Parathyroid adenoma (tissue), 2 donors: Measurements from ENCODE around the gene USP22.

ENCODE experiments used
- H2AFZ ChIP-seq: fragments of 300-600 bp; sonication (generic); one replicate; pipeline ENCODE4 v1.7.0; 2017; ENCODE audit warnings: antibody characterized with exemption, mild to moderate bottlenecking
- H3K27ac ChIP-seq: fragments of 300-600 bp; sonication (generic); one replicate; pipeline ENCODE4 v1.7.0; 2017
- H3K27me3 ChIP-seq: fragments of 300-600 bp; sonication (generic); one replicate; pipeline ENCODE4 v1.7.0; 2017; ENCODE audit warnings: low read length; ENCODE audit not compliant: control insufficient read depth, insufficient read depth
- H3K36me3 ChIP-seq: fragments of 300-600 bp; sonication (generic); one replicate; pipeline ENCODE4 v1.7.0; 2017; ENCODE audit warnings: low read length; ENCODE audit not compliant: control insufficient read depth, insufficient read depth
- H3K4me1 ChIP-seq: fragments of 300-600 bp; sonication (generic); one replicate; pipeline ENCODE4 v1.7.0; 2017; ENCODE audit warnings: control low read depth
- H3K4me2 ChIP-seq: fragments of 300-600 bp; sonication (generic); one replicate; pipeline ENCODE4 v1.7.0; 2017; ENCODE audit warnings: low read length
- H3K4me3 ChIP-seq: fragments of 300-600 bp; sonication (generic); one replicate; pipeline ENCODE4 v1.7.0; 2017; ENCODE audit warnings: low read depth, low read length
- H3K79me2 ChIP-seq: fragments of 300-600 bp; sonication (generic); one replicate; pipeline ENCODE4 v1.7.0; 2017; ENCODE audit warnings: control low read depth
- H3K9ac ChIP-seq: fragments of 300-600 bp; sonication (generic); one replicate; pipeline ENCODE4 v1.7.0; 2017; ENCODE audit warnings: mild to moderate bottlenecking
- H3K9me3 ChIP-seq: fragments of 300-600 bp; sonication (generic); one replicate; pipeline ENCODE4 v1.7.0; 2017; ENCODE audit warnings: low read length; ENCODE audit not compliant: control insufficient read depth
- CTCF ChIP-seq: fragments of 300-600 bp; sonication (generic); IDR thresholded peaks from one replicate; pipeline ENCODE4 v1.7.0; 2017; ENCODE audit warnings: antibody characterized with exemption, mild to moderate bottlenecking
- donor health status: primary hyperparathyroidism.

USP22 gene

GRCh38 chr17:20992416-20992815 lies 50.4 kb downstream of the USP22 start:
- Histone ChIP-seq H3K9ac (no peak overlapping the region), H3K27ac (no peak overlapping the region), H3K4me2 (no peak overlapping the region), H3K27me3 (no peaks in the 10 kb centered on the region), H3K79me2 (no peaks in the 10 kb centered on the region), H3K36me3 (no peaks in the 10 kb centered on the region), H3K9me3 (no peaks in the 10 kb centered on the region), H3K4me3 (no peak overlapping the region), H3K4me1 (no peaks in the 10 kb centered on the region), H2AFZ (no peak overlapping the region)
- no peak for TF ChIP-seq CTCF

GRCh38 chr17:20991276-20992037 lies 51.4 kb downstream of the USP22 start:
- Histone ChIP-seq H3K9me3 (no peaks in the 10 kb centered on the region), H3K4me1 (no peaks in the 10 kb centered on the region), H3K4me2 (no peak overlapping the region), H2AFZ (no peak overlapping the region), H3K36me3 (no peaks in the 10 kb centered on the region), H3K79me2 (no peaks in the 10 kb centered on the region), H3K27me3 (no peaks in the 10 kb centered on the region), H3K27ac (no peak overlapping the region), H3K9ac (no peak overlapping the region), H3K4me3 (no peak overlapping the region)
- no peak for TF ChIP-seq CTCF

GRCh38 chr17:20989991-20990855 lies 52.6 kb downstream of the USP22 start:
- TF ChIP-seq CTCF: no peak
- Histone ChIP-seq H3K27me3 (no peaks in the 10 kb centered on the region), H3K79me2 (no peaks in the 10 kb centered on the region)

GRCh38 chr17:20989481-20989880 lies 53.3 kb downstream of the USP22 start:
- Histone ChIP-seq H3K4me3 (no peak overlapping the region), H3K27ac (no peak overlapping the region), H3K79me2 (no peaks in the 10 kb centered on the region), H3K9ac (no peak overlapping the region), H3K4me1 (no peaks in the 10 kb centered on the region), H3K4me2 (no peak overlapping the region), H3K27me3 (no peaks in the 10 kb centered on the region), H3K9me3 (no peaks in the 10 kb centered on the region), H3K36me3 (no peaks in the 10 kb centered on the region), H2AFZ (no peak overlapping the region)
- no peak for TF ChIP-seq CTCF

More at GRCh38 chr17:20989991-20990855, 52.6 kb downstream of the USP22 start:
- H3K9me3 ChIP-seq: no peaks in the 10 kb centered on the region
- no peak overlapping the region for H3K4me2 ChIP-seq
- no peak overlapping the region for H3K4me3 ChIP-seq
- H3K9ac ChIP-seq: no peak overlapping the region
- H3K36me3 ChIP-seq: no peaks in the 10 kb centered on the region
- no peak overlapping the region for H2AFZ ChIP-seq
- no peak overlapping the region for H3K27ac ChIP-seq
- H3K4me1 ChIP-seq: no peaks in the 10 kb centered on the region
